ENCODE data around the gene OPN3. TPM values are rescaled to one million over a fixed set of nuclear protein-coding genes. Genes with fewer than 3 reads are reported as not detected.
"Not testable (repeated sequence)": the region's sequence is repeated elsewhere in the genome, so short reads cannot be mapped to it uniquely, and the experiment has no call there.

Gene OPN3
- total and polyA plus RNA-seq, 4 donors = 10.2 to 18.5 (median 15.1) TPM

DNA sequence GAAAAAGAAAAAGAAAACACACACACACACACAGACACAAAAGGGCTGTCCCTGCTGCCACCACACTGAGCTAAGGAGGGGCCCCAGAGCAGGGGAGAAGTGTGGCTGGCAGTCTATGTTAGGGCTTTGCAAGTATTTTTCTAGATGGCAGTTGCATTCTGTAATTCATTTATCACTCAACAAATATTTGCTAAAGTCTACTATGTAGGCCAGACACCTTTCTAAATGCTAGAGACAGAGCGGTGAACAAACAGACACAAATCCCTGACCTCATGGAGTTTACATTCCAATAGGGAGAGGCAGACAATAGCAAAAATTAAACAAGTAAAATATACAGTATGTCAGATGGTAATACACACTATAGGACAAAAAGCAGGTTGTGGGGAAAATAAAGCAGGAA lies 32.1 kb upstream of the OPN3 start:
- no peaks in the 10 kb centered on the region for H3K4me1 ChIP-seq (ENCODE audit: control insufficient read depth in 5 of 5, insufficient read depth in 5 of 5, low read length in 5 of 5)
- no peak overlapping the region for H3K4me3 ChIP-seq
- H3K36me3 ChIP-seq (ENCODE audit: control insufficient read depth in 4 of 4, insufficient read depth in 4 of 4, low read length in 4 of 4) = no peaks in the 10 kb centered on the region
- no peaks in the 10 kb centered on the region for H3K27me3 ChIP-seq (ENCODE audit: control insufficient read depth in 3 of 3, insufficient read depth in 3 of 3, low read length in 2 of 3)
- DNase-seq (no peak), ATAC-seq (ENCODE audit: insufficient read depth, low FRiP score) (no peak)
- no peak overlapping the region for H3K27ac ChIP-seq (ENCODE audit: low read depth in 1 of 2, low read length in 1 of 2)
- H3K9ac ChIP-seq (ENCODE audit: insufficient read depth in 1 of 2, low read length in 2 of 2) = no peak overlapping the region
- H3K9me3 ChIP-seq (ENCODE audit: control insufficient read depth in 4 of 4, insufficient read depth in 3 of 4, low read length in 3 of 4) = no peaks in the 10 kb centered on the region
- TF ChIP-seq, protein P1, sequence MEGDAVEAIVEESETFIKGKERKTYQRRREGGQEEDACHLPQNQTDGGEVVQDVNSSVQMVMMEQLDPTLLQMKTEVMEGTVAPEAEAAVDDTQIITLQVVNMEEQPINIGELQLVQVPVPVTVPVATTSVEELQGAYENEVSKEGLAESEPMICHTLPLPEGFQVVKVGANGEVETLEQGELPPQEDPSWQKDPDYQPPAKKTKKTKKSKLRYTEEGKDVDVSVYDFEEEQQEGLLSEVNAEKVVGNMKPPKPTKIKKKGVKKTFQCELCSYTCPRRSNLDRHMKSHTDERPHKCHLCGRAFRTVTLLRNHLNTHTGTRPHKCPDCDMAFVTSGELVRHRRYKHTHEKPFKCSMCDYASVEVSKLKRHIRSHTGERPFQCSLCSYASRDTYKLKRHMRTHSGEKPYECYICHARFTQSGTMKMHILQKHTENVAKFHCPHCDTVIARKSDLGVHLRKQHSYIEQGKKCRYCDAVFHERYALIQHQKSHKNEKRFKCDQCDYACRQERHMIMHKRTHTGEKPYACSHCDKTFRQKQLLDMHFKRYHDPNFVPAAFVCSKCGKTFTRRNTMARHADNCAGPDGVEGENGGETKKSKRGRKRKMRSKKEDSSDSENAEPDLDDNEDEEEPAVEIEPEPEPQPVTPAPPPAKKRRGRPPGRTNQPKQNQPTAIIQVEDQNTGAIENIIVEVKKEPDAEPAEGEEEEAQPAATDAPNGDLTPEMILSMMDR (IDR thresholded peaks at IDR 0.05; ENCODE audit: control extremely low read depth, extremely low read depth) = no peak
- WGBS, 2 donors = 80 to 94% methylated on average over 1 of the region's 1 CpG

DNA sequence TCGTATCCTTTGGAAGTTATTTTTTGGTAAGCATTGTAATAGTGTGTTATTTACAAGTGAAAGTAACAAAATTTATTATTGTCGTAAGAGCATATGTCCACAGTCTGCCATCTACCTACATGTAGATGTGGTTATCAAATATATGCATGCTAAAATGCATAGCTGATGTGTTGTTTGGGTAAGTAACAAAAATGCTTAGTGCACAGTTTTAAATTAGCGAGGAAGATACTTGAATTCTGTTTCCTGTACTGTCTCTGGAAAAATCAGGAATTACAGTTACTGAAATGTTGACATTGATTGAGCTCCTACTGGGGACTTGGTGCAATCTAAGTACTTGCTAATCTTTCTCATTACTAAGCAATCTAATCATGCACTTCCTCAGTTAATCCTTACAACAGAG lies 26.2 kb upstream of the OPN3 start:
- H3K27me3 ChIP-seq (ENCODE audit: control insufficient read depth in 3 of 3, insufficient read depth in 3 of 3, low read length in 2 of 3) = no peaks in the 10 kb centered on the region
- H3K9ac ChIP-seq (ENCODE audit: insufficient read depth in 1 of 2, low read length in 2 of 2) = no peak overlapping the region
- TF ChIP-seq, protein P1 (IDR thresholded peaks at IDR 0.05; ENCODE audit: control extremely low read depth, extremely low read depth) = no peak
- no peaks in the 10 kb centered on the region for H3K36me3 ChIP-seq (ENCODE audit: control insufficient read depth in 4 of 4, insufficient read depth in 4 of 4, low read length in 4 of 4)
- no peaks in the 10 kb centered on the region for H3K4me1 ChIP-seq (ENCODE audit: control insufficient read depth in 5 of 5, insufficient read depth in 5 of 5, low read length in 5 of 5)
- ATAC-seq (ENCODE audit: insufficient read depth, low FRiP score) (no peak), DNase-seq (no peak)
- no peaks in the 10 kb centered on the region for H3K9me3 ChIP-seq (ENCODE audit: control insufficient read depth in 4 of 4, insufficient read depth in 3 of 4, low read length in 3 of 4)
- H3K27ac ChIP-seq (ENCODE audit: low read depth in 1 of 2, low read length in 1 of 2) = no peak overlapping the region
- 89 to 90% methylated on average over 3 of the region's 3 CpGs for WGBS, 2 donors
- no peak overlapping the region for H3K4me3 ChIP-seq

DNA sequence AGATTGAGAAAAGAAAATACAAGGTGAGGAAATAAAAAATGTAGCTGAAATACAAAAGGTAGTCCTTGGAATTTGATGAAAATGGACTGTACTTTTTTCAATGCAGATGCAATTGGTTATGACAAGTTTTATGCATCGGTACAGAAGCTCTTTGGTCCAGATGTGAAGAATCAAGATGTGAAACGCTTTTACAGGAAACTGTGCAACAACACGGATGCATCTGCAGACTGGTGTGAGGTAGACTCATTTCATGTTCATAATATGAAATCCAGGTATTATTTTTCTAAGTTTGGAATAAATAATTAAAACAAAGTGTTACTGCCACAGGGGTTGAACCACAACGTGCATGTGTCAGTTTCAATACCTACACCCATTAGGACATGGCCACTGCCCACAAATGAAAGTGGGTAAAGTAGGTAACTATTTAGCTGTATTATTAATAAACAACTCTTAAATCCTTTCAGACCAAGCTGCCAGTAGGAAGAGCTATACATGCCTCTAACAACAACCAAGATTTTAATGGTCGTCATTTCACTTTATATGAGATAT lies 20.3 kb upstream of the OPN3 start:
- H3K4me3 ChIP-seq = no peak overlapping the region
- DNase-seq (no peak), ATAC-seq (ENCODE audit: insufficient read depth, low FRiP score) (no peak)
- TF ChIP-seq, protein P1 (IDR thresholded peaks at IDR 0.05; ENCODE audit: control extremely low read depth, extremely low read depth) = no peak
- no peak overlapping the region for H3K9ac ChIP-seq (ENCODE audit: insufficient read depth in 1 of 2, low read length in 2 of 2)
- H3K36me3 ChIP-seq (ENCODE audit: control insufficient read depth in 4 of 4, insufficient read depth in 4 of 4, low read length in 4 of 4) = no peaks in the 10 kb centered on the region
- no peaks in the 10 kb centered on the region for H3K27me3 ChIP-seq (ENCODE audit: control insufficient read depth in 3 of 3, insufficient read depth in 3 of 3, low read length in 2 of 3)
- H3K4me1 ChIP-seq (ENCODE audit: control insufficient read depth in 5 of 5, insufficient read depth in 5 of 5, low read length in 5 of 5) = no peaks in the 10 kb centered on the region
- H3K9me3 ChIP-seq (ENCODE audit: control insufficient read depth in 4 of 4, insufficient read depth in 3 of 4, low read length in 3 of 4) = no peaks in the 10 kb centered on the region
- H3K27ac ChIP-seq (ENCODE audit: low read depth in 1 of 2, low read length in 1 of 2) = no peak overlapping the region
- 90 to 92% methylated on average over 5 of the region's 5 CpGs for WGBS, 2 donors

DNA sequence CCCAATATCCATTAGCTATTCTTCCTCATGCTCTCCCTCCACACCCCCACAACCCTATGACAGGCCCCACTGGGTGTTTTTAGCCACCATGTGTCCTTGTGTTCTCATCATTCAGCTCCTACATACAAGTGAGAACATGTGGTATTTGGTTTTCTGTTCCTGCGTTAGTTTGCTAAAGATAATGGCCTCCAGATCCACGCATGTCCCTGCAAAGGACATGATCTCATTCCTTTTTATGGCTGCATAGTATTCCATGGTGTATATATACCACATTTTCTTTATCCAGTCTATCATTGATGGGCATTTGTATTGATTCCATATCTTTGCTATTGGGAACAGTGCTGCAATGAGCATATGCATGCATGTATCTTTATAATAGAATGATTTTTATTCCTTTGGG lies 18.8 kb upstream of the OPN3 start:
- H3K4me1 ChIP-seq (ENCODE audit: control insufficient read depth in 5 of 5, insufficient read depth in 5 of 5, low read length in 5 of 5); H3K9me3 ChIP-seq (ENCODE audit: control insufficient read depth in 4 of 4, insufficient read depth in 3 of 4, low read length in 3 of 4); H3K9ac ChIP-seq (ENCODE audit: insufficient read depth in 1 of 2, low read length in 2 of 2); DNase-seq; H3K27me3 ChIP-seq (ENCODE audit: control insufficient read depth in 3 of 3, insufficient read depth in 3 of 3, low read length in 2 of 3); H3K4me3 ChIP-seq; ATAC-seq (ENCODE audit: insufficient read depth, low FRiP score); H3K36me3 ChIP-seq (ENCODE audit: control insufficient read depth in 4 of 4, insufficient read depth in 4 of 4, low read length in 4 of 4); H3K27ac ChIP-seq (ENCODE audit: low read depth in 1 of 2, low read length in 1 of 2): not testable (repeated sequence)
- WGBS, 2 donors = 96% methylated on average over 2 of the region's 2 CpGs

All from lung (tissue), 12 donors.